RWPE1 (cell line): ENCODE measurements around the gene TTLL10.

ENCODE experiments used
- CTCF ChIA-PET: fragments of 350-600 bp; sonication (Branson Sonifier 250); formaldehyde crosslinking; extraction: SDS; loops from one replicate; lab custom pipeline; 2021; lab: Yijun Ruan, JAX
- POLR2A ChIA-PET: fragments of 400-600 bp; formaldehyde crosslinking; extraction: SDS; loops from one replicate; lab custom pipeline; 2020; ENCODE audit warnings: antibody characterized with exemption; ENCODE audit not compliant: low non-redundant PET; lab: Yijun Ruan, JAX
- DNase-seq: peaks from one replicate; pipeline ENCODE4 v3.0.0; 2012; ENCODE audit warnings: low spot score
- H3K27ac ChIP-seq: fragments of 450-650 bp; 2 replicates; pipeline ENCODE4 v1.5.1; 2017
- TF ChIP-seq, protein P1 (sequence below): fragments of 450-650 bp; conservative IDR thresholded peaks from 2 replicates; pipeline ENCODE4 v1.5.1; 2017; ENCODE audit warnings: low read depth, mild to moderate bottlenecking

TTLL10 gene

DNA sequence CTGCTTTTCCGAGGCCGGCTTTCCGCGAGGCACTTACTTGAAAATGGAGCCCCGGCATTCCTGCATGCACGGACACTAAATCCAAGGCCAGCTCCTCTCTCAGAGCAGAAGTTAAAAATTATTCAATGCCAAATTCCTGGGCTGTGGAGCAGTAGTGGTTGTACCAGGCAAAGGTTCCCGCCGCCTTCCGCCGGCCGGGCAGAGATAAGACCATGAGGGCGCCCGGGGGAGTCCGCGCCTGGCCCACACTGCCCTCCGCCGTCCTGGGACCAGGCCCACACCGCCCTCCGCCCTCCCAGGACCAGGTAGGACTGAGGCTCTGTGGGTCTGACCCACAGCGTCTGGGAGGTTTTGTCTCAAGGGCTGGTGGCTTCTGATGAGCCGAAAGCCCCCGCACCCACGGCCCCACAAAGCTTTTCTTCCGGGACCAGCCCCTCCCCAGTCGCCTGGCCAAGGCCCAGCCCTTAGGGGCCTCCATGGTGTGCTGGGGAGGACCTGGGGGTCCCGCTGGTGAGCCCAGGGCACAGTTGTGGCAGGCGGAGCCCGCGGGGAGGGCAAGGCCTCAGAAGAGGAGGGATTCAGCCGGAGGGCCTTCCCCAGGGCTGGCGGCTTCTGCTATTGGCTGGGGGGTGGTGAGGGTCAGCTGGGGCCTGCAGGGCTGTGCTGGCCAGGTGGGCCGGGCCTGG, 45.1 kb upstream of the TTLL10 start:
- no peak overlapping the region for H3K27ac ChIP-seq
- CTCF ChIA-PET = no interaction called here
- no peak for DNase-seq
- POLR2A ChIA-PET = no interaction called here
- TF ChIP-seq, protein P1, sequence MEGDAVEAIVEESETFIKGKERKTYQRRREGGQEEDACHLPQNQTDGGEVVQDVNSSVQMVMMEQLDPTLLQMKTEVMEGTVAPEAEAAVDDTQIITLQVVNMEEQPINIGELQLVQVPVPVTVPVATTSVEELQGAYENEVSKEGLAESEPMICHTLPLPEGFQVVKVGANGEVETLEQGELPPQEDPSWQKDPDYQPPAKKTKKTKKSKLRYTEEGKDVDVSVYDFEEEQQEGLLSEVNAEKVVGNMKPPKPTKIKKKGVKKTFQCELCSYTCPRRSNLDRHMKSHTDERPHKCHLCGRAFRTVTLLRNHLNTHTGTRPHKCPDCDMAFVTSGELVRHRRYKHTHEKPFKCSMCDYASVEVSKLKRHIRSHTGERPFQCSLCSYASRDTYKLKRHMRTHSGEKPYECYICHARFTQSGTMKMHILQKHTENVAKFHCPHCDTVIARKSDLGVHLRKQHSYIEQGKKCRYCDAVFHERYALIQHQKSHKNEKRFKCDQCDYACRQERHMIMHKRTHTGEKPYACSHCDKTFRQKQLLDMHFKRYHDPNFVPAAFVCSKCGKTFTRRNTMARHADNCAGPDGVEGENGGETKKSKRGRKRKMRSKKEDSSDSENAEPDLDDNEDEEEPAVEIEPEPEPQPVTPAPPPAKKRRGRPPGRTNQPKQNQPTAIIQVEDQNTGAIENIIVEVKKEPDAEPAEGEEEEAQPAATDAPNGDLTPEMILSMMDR = no peak

DNA sequence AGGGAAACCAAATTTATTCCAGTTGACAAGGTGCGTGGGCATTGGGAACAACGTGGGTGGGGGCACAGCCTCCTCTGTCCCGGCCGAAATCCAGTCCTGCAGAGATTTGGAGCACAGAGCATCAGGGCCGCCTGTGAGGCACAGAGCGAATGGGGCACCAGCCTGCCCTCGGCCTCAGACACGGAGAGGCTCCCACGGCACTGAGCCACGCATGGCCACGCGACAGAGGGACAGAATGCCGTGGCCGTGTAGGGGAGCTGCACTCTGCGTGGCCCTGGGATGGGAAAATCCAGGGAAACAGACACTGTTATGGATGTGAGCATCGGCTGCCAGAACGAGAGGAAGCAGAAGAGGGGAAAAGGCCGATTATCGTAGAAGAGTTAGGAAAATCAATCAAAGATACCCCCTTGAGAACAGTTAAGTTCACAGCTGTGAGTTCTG, 44.3 kb upstream of the TTLL10 start:
- DNase-seq = no peak
- TF ChIP-seq, protein P1 = no peak

DNA sequence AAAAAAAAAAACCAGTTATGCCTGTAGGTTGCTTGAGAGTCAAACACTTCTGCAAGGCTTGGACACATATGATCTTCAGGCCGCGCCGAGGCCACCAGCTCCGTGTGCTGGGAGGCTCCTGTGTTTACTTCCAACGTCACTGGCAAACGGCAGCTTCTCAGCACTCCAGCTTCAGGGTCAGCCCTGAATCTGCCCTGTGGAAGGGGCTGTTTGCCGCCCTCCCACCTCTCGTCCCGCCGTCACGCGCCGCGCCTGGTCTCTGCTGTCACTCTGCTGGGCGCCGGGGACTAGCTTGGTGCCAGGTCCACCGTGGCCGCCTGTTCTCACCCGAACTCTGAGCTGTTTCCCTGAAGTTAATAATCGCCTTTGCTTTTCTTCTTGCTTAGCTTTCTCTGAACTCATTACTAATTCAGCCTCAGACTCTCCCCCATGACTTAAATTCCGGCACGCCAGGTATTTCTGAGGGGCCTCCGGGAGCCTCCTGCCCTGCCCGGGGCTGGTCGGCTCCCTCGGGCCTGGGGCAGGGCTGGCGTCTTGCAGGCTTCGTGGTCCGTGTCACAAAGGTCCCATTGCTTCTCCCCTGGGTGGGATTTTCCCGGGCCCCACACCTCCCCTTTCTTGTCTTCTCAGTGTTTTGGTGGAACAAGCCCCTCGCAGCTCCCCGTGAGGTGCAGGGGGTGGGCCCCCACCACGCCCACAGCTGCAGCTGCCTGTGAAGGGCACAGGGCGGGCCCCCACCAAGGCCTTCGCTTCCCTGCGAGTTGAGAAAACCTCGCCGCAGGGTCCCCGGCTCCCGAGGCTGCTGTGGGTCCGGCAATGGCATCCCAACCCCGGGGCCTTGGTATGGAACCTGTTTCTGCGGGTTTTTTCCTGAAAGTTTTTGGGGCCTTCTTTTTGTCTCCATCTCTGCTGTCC, 43.2 kb upstream of the TTLL10 start:
- ChIA-PET CTCF (interaction anchor here (0.6 kb wide), 2 partner anchors 9 to 48 kb away, joined by 3 read pairs; no protein-coding TSS in a partner anchor), POLR2A (interaction anchor here (1.1 kb wide), 1 partner anchor 39 kb away, joined by 6 read pairs; no protein-coding TSS in a partner anchor)
- TF ChIP-seq, protein P1 = no peak
- no peak overlapping the region for H3K27ac ChIP-seq
- no peak for DNase-seq

More for the DNA sequence above, 44.3 kb upstream of the TTLL10 start:
- CTCF ChIA-PET = interaction anchor here (0.6 kb wide), 1 partner anchor 49 kb away, joined by 3 read pairs; no protein-coding TSS in a partner anchor
- POLR2A ChIA-PET = no interaction called here
- no peak overlapping the region for H3K27ac ChIP-seq

DNA sequence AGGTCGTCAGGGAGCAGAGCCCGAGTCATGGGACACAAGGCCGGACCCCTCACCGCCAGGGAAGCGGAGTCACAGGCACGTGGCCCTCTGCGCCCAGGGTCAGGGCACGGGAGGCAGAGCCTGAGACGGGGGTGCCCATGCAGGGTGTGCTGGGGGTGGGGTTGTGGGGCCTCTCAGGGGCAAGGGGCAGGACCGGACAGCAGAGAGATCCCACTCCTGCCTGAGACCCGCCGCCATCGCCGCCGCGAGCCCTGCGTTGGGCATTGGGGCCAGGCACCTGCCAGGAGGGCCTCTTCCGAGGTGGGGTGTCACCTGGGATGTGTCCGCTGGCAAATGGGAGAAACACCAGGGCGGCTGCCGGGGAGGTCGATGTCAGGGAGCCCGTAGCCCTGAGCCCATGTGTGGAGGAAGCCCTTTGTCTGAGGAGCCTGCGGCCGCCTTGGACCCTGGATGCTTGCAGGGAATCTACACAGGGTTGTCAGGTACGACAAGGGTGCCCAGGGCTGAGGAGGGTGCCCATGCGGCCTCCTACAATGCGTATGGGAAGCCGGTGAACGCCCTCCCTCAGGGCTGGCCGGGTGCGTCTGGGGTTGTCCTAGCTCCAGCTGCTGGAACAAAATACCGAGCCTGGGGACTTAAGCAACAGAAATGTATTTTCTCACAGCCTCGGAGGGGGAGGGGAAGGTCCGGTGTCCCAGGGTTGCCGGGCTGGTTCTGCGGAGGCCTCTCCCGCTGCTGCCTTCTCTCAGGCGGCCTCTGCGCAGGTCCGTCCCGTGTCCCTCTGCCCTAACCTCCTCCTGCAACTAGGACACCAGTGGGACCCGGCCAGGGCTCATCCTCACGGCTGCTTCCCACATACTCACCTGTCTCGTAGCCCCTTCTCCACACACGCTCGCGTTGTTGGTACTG, 41.4 kb upstream of the TTLL10 start:
- no peak overlapping the region for H3K27ac ChIP-seq
- DNase-seq = no peak
- ChIA-PET POLR2A (no interaction called here), CTCF (interaction anchor here (1.5 kb wide), 1 partner anchor 10 kb away, joined by 7 read pairs; no protein-coding TSS in a partner anchor)
- TF ChIP-seq, protein P1 = no peak

DNA sequence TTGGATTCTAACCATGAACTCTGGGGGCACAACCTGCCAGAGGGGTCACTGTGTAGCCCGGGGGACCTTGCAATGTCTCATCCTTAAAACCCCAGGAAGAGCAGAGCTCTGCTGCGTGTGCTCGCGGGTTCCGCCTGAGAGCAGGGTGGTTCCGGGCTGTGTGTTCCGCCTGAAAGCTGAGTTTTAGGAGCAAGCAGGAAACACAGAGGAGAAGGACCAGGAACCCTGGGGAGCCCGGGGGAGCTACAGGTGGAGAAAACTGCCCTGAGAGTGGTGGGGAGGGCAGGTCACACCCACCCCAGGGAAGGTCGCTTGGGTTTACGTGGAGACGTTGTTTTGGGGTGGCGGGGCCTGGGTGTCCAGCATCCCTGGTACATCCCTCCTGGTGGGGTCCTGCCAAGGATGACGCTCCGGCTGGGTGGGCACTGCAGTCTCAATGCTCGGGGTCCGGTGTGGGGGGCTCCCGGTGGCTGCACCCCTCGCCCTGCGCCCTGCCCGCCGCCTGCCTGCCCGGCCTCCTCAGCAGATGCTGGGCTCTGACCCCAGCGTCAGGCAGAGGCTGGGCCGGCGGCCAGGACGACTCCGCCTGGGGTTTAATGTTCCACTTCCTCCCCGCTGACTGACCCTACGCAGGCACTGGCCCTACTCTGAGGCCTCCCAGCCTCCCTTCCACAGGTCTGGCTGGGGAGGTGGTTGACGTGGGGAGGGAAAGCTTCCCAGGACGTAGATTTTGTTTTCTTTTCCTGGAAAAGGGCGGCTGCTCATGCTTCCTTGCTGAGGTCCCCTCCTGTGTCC, 40.5 kb upstream of the TTLL10 start:
- CTCF ChIA-PET = interaction anchor here (1.5 kb wide), 1 partner anchor 11 kb away, joined by 7 read pairs; no protein-coding TSS in a partner anchor
- H3K27ac ChIP-seq = no peak overlapping the region
- POLR2A ChIA-PET = interaction anchor here (0.7 kb wide), 1 partner anchor 148 kb away, joined by 4 read pairs; no protein-coding TSS in a partner anchor
- DNase-seq = no peak
- TF ChIP-seq, protein P1 = no peak
